GM23248 (cell line): ENCODE measurements around the gene AFAP1.

Experiments used
- EZH2 ChIP-seq: fragments of 200-600 bp; sonication (generic); IDR thresholded peaks from 2 replicates; pipeline ENCODE4 v1.6.1; 2018; ENCODE audit warnings: antibody characterized with exemption, mild to moderate bottlenecking; ENCODE audit not compliant: insufficient read depth, poor library complexity, severe bottlenecking
- EZH2phosphoT487 ChIP-seq: fragments of 200-600 bp; sonication (generic); IDR thresholded peaks from 2 replicates; pipeline ENCODE4 v1.6.1; 2018; ENCODE audit warnings: antibody characterized with exemption, moderate library complexity, mild to moderate bottlenecking, low read depth; ENCODE audit not compliant: insufficient read depth

GRCh38 chr4:7850489-7850888 lies 89.2 kb downstream of the AFAP1 start:
- TF ChIP-seq EZH2 (no peak), EZH2phosphoT487 (no peak)
